ENCODE measurements around the gene WDR86. TPM values are rescaled to one million over a fixed set of nuclear protein-coding genes. Genes with fewer than 3 reads are reported as not detected.

WDR86 gene
- total RNA-seq, 1 experiment from 2014 or later, result 24.4 TPM

GRCh38 chr7:151410405-151411390 is 860 bp upstream of the WDR86 start (continued):
- TF ChIP-seq FOXJ3 (CRISPR knock-in tag; IDR thresholded peaks at IDR 0.05; ENCODE audit: borderline replicate concordance), result no peak
- TF ChIP-seq, protein P1, sequence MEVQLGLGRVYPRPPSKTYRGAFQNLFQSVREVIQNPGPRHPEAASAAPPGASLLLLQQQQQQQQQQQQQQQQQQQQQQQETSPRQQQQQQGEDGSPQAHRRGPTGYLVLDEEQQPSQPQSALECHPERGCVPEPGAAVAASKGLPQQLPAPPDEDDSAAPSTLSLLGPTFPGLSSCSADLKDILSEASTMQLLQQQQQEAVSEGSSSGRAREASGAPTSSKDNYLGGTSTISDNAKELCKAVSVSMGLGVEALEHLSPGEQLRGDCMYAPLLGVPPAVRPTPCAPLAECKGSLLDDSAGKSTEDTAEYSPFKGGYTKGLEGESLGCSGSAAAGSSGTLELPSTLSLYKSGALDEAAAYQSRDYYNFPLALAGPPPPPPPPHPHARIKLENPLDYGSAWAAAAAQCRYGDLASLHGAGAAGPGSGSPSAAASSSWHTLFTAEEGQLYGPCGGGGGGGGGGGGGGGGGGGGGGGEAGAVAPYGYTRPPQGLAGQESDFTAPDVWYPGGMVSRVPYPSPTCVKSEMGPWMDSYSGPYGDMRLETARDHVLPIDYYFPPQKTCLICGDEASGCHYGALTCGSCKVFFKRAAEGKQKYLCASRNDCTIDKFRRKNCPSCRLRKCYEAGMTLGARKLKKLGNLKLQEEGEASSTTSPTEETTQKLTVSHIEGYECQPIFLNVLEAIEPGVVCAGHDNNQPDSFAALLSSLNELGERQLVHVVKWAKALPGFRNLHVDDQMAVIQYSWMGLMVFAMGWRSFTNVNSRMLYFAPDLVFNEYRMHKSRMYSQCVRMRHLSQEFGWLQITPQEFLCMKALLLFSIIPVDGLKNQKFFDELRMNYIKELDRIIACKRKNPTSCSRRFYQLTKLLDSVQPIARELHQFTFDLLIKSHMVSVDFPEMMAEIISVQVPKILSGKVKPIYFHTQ (CRISPR knock-in tag; IDR thresholded peaks at IDR 0.05), result no peak
- TF ChIP-seq, protein P2, sequence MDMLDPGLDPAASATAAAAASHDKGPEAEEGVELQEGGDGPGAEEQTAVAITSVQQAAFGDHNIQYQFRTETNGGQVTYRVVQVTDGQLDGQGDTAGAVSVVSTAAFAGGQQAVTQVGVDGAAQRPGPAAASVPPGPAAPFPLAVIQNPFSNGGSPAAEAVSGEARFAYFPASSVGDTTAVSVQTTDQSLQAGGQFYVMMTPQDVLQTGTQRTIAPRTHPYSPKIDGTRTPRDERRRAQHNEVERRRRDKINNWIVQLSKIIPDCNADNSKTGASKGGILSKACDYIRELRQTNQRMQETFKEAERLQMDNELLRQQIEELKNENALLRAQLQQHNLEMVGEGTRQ (CRISPR knock-in tag; IDR thresholded peaks at IDR 0.05), result 0 out of 2 replicates have a peak, but pooled peaks have one; percentile 12
- TF ChIP-seq, protein P3, sequence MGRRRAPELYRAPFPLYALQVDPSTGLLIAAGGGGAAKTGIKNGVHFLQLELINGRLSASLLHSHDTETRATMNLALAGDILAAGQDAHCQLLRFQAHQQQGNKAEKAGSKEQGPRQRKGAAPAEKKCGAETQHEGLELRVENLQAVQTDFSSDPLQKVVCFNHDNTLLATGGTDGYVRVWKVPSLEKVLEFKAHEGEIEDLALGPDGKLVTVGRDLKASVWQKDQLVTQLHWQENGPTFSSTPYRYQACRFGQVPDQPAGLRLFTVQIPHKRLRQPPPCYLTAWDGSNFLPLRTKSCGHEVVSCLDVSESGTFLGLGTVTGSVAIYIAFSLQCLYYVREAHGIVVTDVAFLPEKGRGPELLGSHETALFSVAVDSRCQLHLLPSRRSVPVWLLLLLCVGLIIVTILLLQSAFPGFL (CRISPR knock-in tag; IDR thresholded peaks at IDR 0.05; ENCODE audit: borderline replicate concordance), result no peak
- TF ChIP-seq SMAD3 (CRISPR knock-in tag; IDR thresholded peaks at IDR 0.05; ENCODE audit: borderline replicate concordance), result no peak; the same call in 1 of the 2 replicates
- TF ChIP-seq, protein P4, sequence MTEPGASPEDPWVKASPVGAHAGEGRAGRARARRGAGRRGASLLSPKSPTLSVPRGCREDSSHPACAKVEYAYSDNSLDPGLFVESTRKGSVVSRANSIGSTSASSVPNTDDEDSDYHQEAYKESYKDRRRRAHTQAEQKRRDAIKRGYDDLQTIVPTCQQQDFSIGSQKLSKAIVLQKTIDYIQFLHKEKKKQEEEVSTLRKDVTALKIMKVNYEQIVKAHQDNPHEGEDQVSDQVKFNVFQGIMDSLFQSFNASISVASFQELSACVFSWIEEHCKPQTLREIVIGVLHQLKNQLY (CRISPR knock-in tag; IDR thresholded peaks at IDR 0.05), result no peak
- TF ChIP-seq ZNF219 (CRISPR knock-in tag; IDR thresholded peaks at IDR 0.05; ENCODE audit: borderline replicate concordance), result no peak
- TF ChIP-seq GTF2I (CRISPR knock-in tag; conservative IDR thresholded peaks at IDR 0.05), result no peak
- TF ChIP-seq STAT6 (CRISPR knock-in tag; conservative IDR thresholded peaks at IDR 0.05; ENCODE audit: low read depth), result no peak
- no peak for TF ChIP-seq FOXP1 (CRISPR knock-in tag; IDR thresholded peaks at IDR 0.05; ENCODE audit: borderline replicate concordance)
- TF ChIP-seq ZNF317 (CRISPR knock-in tag; IDR thresholded peaks at IDR 0.05; ENCODE audit: borderline replicate concordance, low read depth), result no peak
- TF ChIP-seq, protein P5, sequence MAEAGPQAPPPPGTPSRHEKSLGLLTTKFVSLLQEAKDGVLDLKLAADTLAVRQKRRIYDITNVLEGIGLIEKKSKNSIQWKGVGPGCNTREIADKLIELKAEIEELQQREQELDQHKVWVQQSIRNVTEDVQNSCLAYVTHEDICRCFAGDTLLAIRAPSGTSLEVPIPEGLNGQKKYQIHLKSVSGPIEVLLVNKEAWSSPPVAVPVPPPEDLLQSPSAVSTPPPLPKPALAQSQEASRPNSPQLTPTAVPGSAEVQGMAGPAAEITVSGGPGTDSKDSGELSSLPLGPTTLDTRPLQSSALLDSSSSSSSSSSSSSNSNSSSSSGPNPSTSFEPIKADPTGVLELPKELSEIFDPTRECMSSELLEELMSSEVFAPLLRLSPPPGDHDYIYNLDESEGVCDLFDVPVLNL (CRISPR knock-in tag; IDR thresholded peaks at IDR 0.05; ENCODE audit: borderline replicate concordance, low read depth), result no peak
- no peak for TF ChIP-seq PRDM15 (CRISPR knock-in tag; IDR thresholded peaks at IDR 0.05)
